Ishikawa (cell line): ENCODE data around the gene RREB1.

Experiments
- EGR1 ChIP-seq: IDR thresholded peaks from 2 replicates; pipeline ENCODE4 v1.6.1; 2012
- MAX ChIP-seq: IDR thresholded peaks from 2 replicates; pipeline ENCODE4 v1.6.1; 2012
- NFIC ChIP-seq: IDR thresholded peaks from 2 replicates; pipeline ENCODE4 v1.6.1; 2012
- RAD21 ChIP-seq: IDR thresholded peaks from 2 replicates; pipeline ENCODE4 v1.6.1; 2012; ENCODE audit warnings: low read depth
- REST ChIP-seq: IDR thresholded peaks from 2 replicates; pipeline ENCODE4 v1.6.1; 2012; ENCODE audit warnings: low read depth, mild to moderate bottlenecking
- TAF1 ChIP-seq: IDR thresholded peaks from 2 replicates; pipeline ENCODE4 v1.6.1; 2012; ENCODE audit warnings: low read depth, mild to moderate bottlenecking
- TCF12 ChIP-seq: IDR thresholded peaks from 2 replicates; pipeline ENCODE4 v1.6.1; 2012; ENCODE audit warnings: low read depth
- YY1 ChIP-seq: IDR thresholded peaks from 2 replicates; pipeline ENCODE4 v1.6.1; 2012; ENCODE audit warnings: low read depth

GRCh38 chr6:7111095-7111690 lies 3.4 kb downstream of the RREB1 start:
- no peak for TF ChIP-seq MAX
- no peak for TF ChIP-seq TCF12
- no peak for TF ChIP-seq REST
- TF ChIP-seq EGR1, result no peak
- TF ChIP-seq TAF1, result no peak
- TF ChIP-seq NFIC, result no peak
- no peak for TF ChIP-seq YY1
- TF ChIP-seq RAD21, result no peak
